ENCODE results near the gene ZNF536. TPM values are rescaled to one million over a fixed set of nuclear protein-coding genes. Genes with fewer than 3 reads are reported as not detected.

The ZNF536 gene
- total RNA-seq, 3 donors from 2014 or later = 1.3 to 7.3 (median 1.3) TPM

GRCh38 chr19:30379841-30380610 lies 7.8 kb downstream of the ZNF536 start:
- H3K36me3 ChIP-seq (ENCODE audit: low read depth) = no peaks in the 10 kb centered on the region
- H3K4me1 ChIP-seq (ENCODE audit: low read depth) = no peaks in the 10 kb centered on the region
- intact Hi-C loops (cut with DNase I, micrococcal nuclease) = no loop called here
- TF ChIP-seq CTCF (IDR thresholded peaks at IDR 0.05) = no peak
- DNase-seq = no peak
- H3K9me3 ChIP-seq = no peaks in the 10 kb centered on the region
- H3K4me3 ChIP-seq = no peak overlapping the region
- ATAC-seq = no peak

GRCh38 chr19:30381366-30381765 lies 9.2 kb downstream of the ZNF536 start:
- ATAC-seq (no peak), DNase-seq (no peak)
- no peaks in the 10 kb centered on the region for H3K9me3 ChIP-seq
- intact Hi-C loops (cut with DNase I, micrococcal nuclease) = no loop called here
- H3K36me3 ChIP-seq (ENCODE audit: low read depth) = no peaks in the 10 kb centered on the region
- TF ChIP-seq CTCF (IDR thresholded peaks at IDR 0.05) = no peak
- no peaks in the 10 kb centered on the region for H3K4me1 ChIP-seq (ENCODE audit: low read depth)
- no peak overlapping the region for H3K4me3 ChIP-seq

GRCh38 chr19:30385174-30385573 lies 13.0 kb downstream of the ZNF536 start:
- Histone ChIP-seq H3K4me3 (no peak overlapping the region), H3K4me1 (ENCODE audit: low read depth) (no peaks in the 10 kb centered on the region), H3K9me3 (no peaks in the 10 kb centered on the region), H3K36me3 (ENCODE audit: low read depth) (no peaks in the 10 kb centered on the region)
- intact Hi-C loops (cut with DNase I, micrococcal nuclease) = no loop called here
- DNase-seq (no peak), ATAC-seq (no peak)
- TF ChIP-seq CTCF (IDR thresholded peaks at IDR 0.05) = no peak

- DNase-seq = no peak
- Histone ChIP-seq H3K4me1 (ENCODE audit: low read depth) (no peaks in the 10 kb centered on the region), H3K4me3 (no peak overlapping the region), H3K9me3 (no peaks in the 10 kb centered on the region), H3K36me3 (ENCODE audit: low read depth) (no peaks in the 10 kb centered on the region)
- ATAC-seq = no peak
- no peak for TF ChIP-seq CTCF (IDR thresholded peaks at IDR 0.05)
- intact Hi-C loops (cut with DNase I, micrococcal nuclease) = no loop called here
These were observed 13.5 kb downstream of the ZNF536 start for GRCh38 chr19:30385666-30386065.

- ATAC-seq (no peak), DNase-seq (no peak)
- H3K4me3 ChIP-seq = no peak overlapping the region
- no peaks in the 10 kb centered on the region for H3K9me3 ChIP-seq
- H3K4me1 ChIP-seq (ENCODE audit: low read depth) = no peaks in the 10 kb centered on the region
- H3K36me3 ChIP-seq (ENCODE audit: low read depth) = no peaks in the 10 kb centered on the region
- no peak for TF ChIP-seq CTCF (IDR thresholded peaks at IDR 0.05)
- intact Hi-C loops (cut with DNase I, micrococcal nuclease) = no loop called here
These were observed 14.5 kb downstream of the ZNF536 start for GRCh38 chr19:30386551-30387143.

All from mucosa of descending colon (tissue), 3 donors.